Measurements from ENCODE around the gene AAMP. TPM values are rescaled to one million over a fixed set of nuclear protein-coding genes. Genes with fewer than 3 reads are reported as not detected.

The AAMP gene
- total and polyA plus RNA-seq, 12 donors: 54.8 to 314 (median 110) TPM

- intact Hi-C loops (cut with DNase I): no loop called here
- WGBS, 4 donors: 82 to 94% (median 90%) methylated on average over 3 of the region's 3 CpGs
- Histone ChIP-seq H3K36me3 (replicated peaks in 1 of 2) (peaks cover 0 to 54% of the 10 kb centered on the region in 2 donors), H3K9me3 (replicated peaks in 1 of 3) (no peaks in the 10 kb centered on the region), H3K4me1 (replicated peaks in 1 of 2) (peaks cover 20 to 57% of the 10 kb centered on the region in 2 donors), H3K27ac (no peak overlapping the region), H3K4me3 (no peak overlapping the region), H3K27me3 (no peaks in the 10 kb centered on the region)
- DNase-seq: no peak
- no peak for TF ChIP-seq CTCF (IDR thresholded peaks at IDR 0.05)
These were observed 43.0 kb downstream of the AAMP start for GRCh38 chr2:218226903-218227302.

- Histone ChIP-seq H3K27ac (no peak overlapping the region), H3K4me3 (no peak overlapping the region), H3K9me3 (replicated peaks in 1 of 3) (no peaks in the 10 kb centered on the region), H3K4me1 (replicated peaks in 1 of 2) (peaks cover 16 to 64% of the 10 kb centered on the region in 2 donors), H3K36me3 (replicated peaks in 1 of 2) (peaks cover 0 to 33% of the 10 kb centered on the region in 2 donors), H3K27me3 (no peaks in the 10 kb centered on the region)
- no peak for DNase-seq
- WGBS, 4 donors: 69 to 86% (median 79%) methylated on average over 1 of the region's 1 CpG
- intact Hi-C loops (cut with DNase I): no loop called here
- no peak for TF ChIP-seq POLR2A (IDR thresholded peaks at IDR 0.05)
- no peak for TF ChIP-seq CTCF (IDR thresholded peaks at IDR 0.05)
These were observed 45.8 kb downstream of the AAMP start for GRCh38 chr2:218224186-218224585.

- no peak overlapping the region for H3K4me3 ChIP-seq
- intact Hi-C loops (cut with DNase I): no loop called here
- peak in 1 of 7 donors; percentile 28 for DNase-seq
- H3K27me3 ChIP-seq: no peaks in the 10 kb centered on the region
- H3K27ac ChIP-seq: no peak overlapping the region
- 65 to 75% (median 70%) methylated on average over 5 of the region's 5 CpGs for WGBS, 4 donors
- peaks cover 0 to 23% of the 10 kb centered on the region in 2 donors for H3K36me3 ChIP-seq (replicated peaks in 1 of 2)
- no peaks in the 10 kb centered on the region for H3K9me3 ChIP-seq (replicated peaks in 1 of 3)
- peaks cover 16 to 63% of the 10 kb centered on the region in 2 donors for H3K4me1 ChIP-seq (replicated peaks in 1 of 2)
- TF ChIP-seq CTCF (IDR thresholded peaks at IDR 0.05) (no peak), POLR2A (IDR thresholded peaks at IDR 0.05) (no peak)
These were observed 46.9 kb downstream of the AAMP start for GRCh38 chr2:218223046-218223445.

GRCh38 chr2:218221000-218221399, 48.9 kb downstream of the AAMP start:
- 66 to 75% (median 72%) methylated on average over 5 of the region's 5 CpGs for WGBS, 4 donors
- no peaks in the 10 kb centered on the region for H3K27me3 ChIP-seq
- TF ChIP-seq POLR2A (IDR thresholded peaks at IDR 0.05): no peak
- no peak for TF ChIP-seq CTCF (IDR thresholded peaks at IDR 0.05)
- no peak overlapping the region for H3K4me3 ChIP-seq
- no peaks in the 10 kb centered on the region for H3K9me3 ChIP-seq (replicated peaks in 1 of 3)
- no peak overlapping the region for H3K27ac ChIP-seq
- intact Hi-C loops (cut with DNase I): no loop called here
- no peak for DNase-seq
- H3K36me3 ChIP-seq (replicated peaks in 1 of 2): peaks cover 0 to 5% of the 10 kb centered on the region in 2 donors
- H3K4me1 ChIP-seq (replicated peaks in 1 of 2): peaks cover 21 to 66% of the 10 kb centered on the region in 2 donors

Measured in adrenal gland (tissue), 12 donors.